ENCODE data around the gene POF1B. TPM values are rescaled to one million over a fixed set of nuclear protein-coding genes. Genes with fewer than 3 reads are reported as not detected.
A peak's percentile ranks its signal among the peaks of the same experiment; 100 is the strongest.

The POF1B gene, protein sequence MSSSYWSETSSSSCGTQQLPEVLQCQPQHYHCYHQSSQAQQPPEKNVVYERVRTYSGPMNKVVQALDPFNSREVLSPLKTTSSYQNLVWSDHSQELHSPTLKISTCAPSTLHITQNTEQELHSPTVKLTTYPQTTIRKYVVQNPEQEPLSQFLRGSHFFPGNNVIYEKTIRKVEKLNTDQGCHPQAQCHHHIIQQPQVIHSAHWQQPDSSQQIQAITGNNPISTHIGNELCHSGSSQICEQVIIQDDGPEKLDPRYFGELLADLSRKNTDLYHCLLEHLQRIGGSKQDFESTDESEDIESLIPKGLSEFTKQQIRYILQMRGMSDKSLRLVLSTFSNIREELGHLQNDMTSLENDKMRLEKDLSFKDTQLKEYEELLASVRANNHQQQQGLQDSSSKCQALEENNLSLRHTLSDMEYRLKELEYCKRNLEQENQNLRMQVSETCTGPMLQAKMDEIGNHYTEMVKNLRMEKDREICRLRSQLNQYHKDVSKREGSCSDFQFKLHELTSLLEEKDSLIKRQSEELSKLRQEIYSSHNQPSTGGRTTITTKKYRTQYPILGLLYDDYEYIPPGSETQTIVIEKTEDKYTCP
- 1 to 10 TPM; 1.4 to 9.1 (median 5.7) TPM for total RNA-seq
- 1 to 10 TPM in 1 of 2 donors, under 1 TPM in 1; 0.91 to 1.6 TPM for polyA plus RNA-seq
- long read RNA-seq, donor 1, partial matches to known transcripts = 2 of 9 reads
- long read RNA-seq, donor 1, other reads (novel, unspliced or antisense) = 3 of 9 reads
- long read RNA-seq, donor 2, transcript POF1B-201 (17 exons, 3,941 nt) = major isoform, 10 of 16 reads
- long read RNA-seq, donor 2, partial matches to known transcripts = 4 of 16 reads
- long read RNA-seq, donor 2, other reads (novel, unspliced or antisense) = 2 of 16 reads
- long read RNA-seq, donor 3, partial matches to known transcripts = 3 of 6 reads
- long read RNA-seq, donor 3, other reads (novel, unspliced or antisense) = 1 of 6 reads

DNA sequence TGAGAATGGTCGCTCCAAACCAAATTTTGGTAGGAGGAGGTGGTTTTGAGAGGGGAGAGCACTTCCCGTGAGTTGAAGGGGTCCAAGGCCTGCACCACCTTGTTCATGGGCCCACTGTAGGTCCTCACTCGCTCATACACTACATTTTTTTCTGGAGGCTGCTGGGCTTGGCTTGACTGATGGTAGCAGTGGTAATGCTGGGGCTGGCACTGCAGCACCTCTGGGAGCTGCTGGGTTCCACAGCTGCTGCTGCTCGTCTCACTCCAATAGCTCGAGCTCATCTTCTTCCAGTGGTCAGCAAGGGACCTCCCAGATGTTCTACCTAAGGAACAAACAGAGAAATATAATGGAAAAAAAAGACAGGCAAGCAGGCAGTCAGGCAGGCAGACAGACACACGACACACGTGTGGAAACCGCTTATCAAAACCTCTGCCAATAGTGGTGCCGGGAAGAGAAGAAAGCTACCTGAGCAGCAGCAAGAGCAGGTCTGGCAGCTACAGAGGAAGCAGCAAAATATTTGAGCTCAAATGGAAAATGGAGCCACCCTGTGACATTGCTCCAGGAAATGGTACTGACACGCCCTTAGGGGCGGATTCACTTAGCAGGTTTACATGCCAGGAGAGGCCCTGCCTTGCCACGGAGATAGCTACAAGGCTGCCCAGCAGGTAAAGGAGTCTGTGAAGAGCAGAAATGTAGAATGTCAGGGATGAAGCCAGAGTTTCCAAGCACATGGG is at the start of gene POF1B:
TSS of gene POF1B (minus strand) at position 492 of the 734 bp plus-strand sequence. CDS start at position 281, 211 bp downstream.
- TF ChIP-seq, protein P1, sequence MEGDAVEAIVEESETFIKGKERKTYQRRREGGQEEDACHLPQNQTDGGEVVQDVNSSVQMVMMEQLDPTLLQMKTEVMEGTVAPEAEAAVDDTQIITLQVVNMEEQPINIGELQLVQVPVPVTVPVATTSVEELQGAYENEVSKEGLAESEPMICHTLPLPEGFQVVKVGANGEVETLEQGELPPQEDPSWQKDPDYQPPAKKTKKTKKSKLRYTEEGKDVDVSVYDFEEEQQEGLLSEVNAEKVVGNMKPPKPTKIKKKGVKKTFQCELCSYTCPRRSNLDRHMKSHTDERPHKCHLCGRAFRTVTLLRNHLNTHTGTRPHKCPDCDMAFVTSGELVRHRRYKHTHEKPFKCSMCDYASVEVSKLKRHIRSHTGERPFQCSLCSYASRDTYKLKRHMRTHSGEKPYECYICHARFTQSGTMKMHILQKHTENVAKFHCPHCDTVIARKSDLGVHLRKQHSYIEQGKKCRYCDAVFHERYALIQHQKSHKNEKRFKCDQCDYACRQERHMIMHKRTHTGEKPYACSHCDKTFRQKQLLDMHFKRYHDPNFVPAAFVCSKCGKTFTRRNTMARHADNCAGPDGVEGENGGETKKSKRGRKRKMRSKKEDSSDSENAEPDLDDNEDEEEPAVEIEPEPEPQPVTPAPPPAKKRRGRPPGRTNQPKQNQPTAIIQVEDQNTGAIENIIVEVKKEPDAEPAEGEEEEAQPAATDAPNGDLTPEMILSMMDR (IDR thresholded peaks at IDR 0.05) = no peak
- no peak for TF ChIP-seq POLR2A (IDR thresholded peaks at IDR 0.05)
- Histone ChIP-seq H3K4me1 (no peaks in the 10 kb centered on the region), H3K4me3 (peak within 1 kb of the TSS in 8 of 12 donors; percentile 1 to 37 (median 31)), H3K36me3 (no peaks in the 10 kb centered on the region), H3K27me3 (peaks cover 0 to 5% (median 0%) of the 10 kb centered on the region in 9 donors), H3K9me3 (no peaks in the 10 kb centered on the region), H3K27ac (no peak within 1 kb of the TSS)
- DNase-seq = peak in 3 of 5 donors; percentile 4 to 24 (median 13)
- peak in 3 of 4 donors; percentile 30 to 58 (median 38) for ATAC-seq
- intact Hi-C loops (cut with DNase I) = no loop called here
- WGBS, 4 donors = 49 to 55% (median 52%) methylated on average over 12 of the region's 12 CpGs

DNA sequence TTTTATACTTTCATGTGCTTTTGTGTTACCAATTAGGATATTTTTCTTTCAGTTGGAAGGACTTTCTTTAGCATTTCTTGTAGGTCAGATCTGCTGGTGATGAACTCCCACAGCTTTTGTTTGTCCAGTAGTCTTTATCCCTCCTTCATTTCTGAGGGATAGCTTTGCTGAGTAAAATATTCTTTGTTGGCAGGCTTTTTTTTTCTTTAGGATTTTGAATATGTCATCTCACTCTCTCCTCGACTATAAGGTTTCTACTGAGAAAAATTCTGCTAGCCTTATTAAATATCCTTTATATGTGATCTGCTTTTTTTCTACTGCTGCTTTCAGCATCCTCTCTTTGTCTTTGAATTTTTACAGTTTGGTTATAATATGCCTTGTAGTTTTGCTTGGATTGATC is 49.6 kb upstream of the POF1B start:
- 56 to 90% (median 76%) methylated on average over 1 of the region's 1 CpG for WGBS, 4 donors
- ATAC-seq (no peak), DNase-seq (no peak)
- Histone ChIP-seq H3K36me3 (no peaks in the 10 kb centered on the region), H3K27ac (no peak overlapping the region), H3K4me3 (no peak overlapping the region), H3K27me3 (no peaks in the 10 kb centered on the region), H3K4me1 (no peaks in the 10 kb centered on the region), H3K9me3 (peaks cover 0 to 13% (median 0%) of the 10 kb centered on the region in 12 donors)
- intact Hi-C loops (cut with DNase I) = no loop called here
- no peak for TF ChIP-seq POLR2A (IDR thresholded peaks at IDR 0.05)
- TF ChIP-seq, protein P1 (IDR thresholded peaks at IDR 0.05) = no peak

DNA sequence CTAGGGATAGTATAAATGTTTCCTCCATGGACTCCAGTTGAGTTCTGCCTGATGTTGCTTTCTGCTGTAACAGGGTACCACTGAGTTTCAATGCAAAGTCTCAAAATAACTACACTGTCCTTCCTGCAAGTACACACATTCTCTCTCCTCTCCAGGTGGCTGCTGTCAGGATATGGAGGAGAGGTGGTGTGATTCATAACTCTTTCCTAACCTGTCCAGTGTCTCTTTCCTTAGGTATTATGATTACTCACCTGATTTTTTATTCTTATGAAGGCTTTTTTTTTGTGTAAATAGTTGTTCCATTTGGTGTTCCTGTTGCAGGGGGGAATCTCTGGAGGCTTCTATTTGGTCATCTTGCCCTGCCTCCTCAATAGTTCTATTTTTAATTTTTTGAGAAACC is 39.8 kb upstream of the POF1B start:
- intact Hi-C loops (cut with DNase I) = no loop called here
- Histone ChIP-seq H3K27me3 (no peaks in the 10 kb centered on the region), H3K36me3 (no peaks in the 10 kb centered on the region), H3K27ac (no peak overlapping the region), H3K4me1 (no peaks in the 10 kb centered on the region), H3K9me3 (peaks cover 0 to 19% (median 0%) of the 10 kb centered on the region in 12 donors), H3K4me3 (no peak overlapping the region)
- TF ChIP-seq, protein P1 (IDR thresholded peaks at IDR 0.05) = no peak
- no peak for TF ChIP-seq POLR2A (IDR thresholded peaks at IDR 0.05)
- DNase-seq (no peak), ATAC-seq (no peak)
